Measurements from ENCODE around the gene JAKMIP3. TPM values are rescaled to one million over a fixed set of nuclear protein-coding genes. Genes with fewer than 3 reads are reported as not detected.

Gene JAKMIP3
- total RNA-seq, 1 experiment from 2014 or later = 0.42 TPM

DNA sequence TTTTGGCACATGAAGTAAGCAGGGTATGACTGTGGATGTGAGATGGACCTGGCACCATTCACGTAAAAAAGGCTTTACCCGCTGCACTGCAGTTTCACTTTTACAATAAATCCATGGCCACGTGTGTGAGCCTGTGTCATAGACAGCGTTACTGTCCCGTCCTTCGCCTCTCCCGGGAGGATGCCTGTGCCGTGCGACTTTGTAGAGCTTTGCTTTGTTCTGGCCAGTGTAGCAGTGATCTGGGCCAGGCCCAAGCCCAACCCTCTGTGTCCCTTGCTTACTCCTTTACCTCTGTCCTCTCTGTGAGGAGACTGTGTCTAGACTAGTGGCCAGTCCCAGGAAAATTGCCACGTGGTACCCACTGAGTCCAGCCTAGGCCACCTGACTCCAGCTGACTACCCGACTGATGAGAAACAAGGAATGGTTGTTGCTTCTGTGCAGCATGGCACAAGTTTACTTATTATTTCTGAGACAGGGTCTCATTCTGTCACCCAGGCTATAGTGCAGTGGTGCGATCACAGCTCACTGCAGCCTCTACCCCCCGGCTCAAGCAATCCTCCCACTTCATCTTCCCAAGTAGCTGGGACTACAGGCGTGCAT is 48.1 kb downstream of the JAKMIP3 start:
- no peak for DNase-seq
- no peaks in the 10 kb centered on the region for H3K36me3 ChIP-seq (replicated peaks; ENCODE audit: control insufficient read depth, insufficient read depth, low read length)
- H3K4me3 ChIP-seq (ENCODE audit: insufficient read depth, low read depth, low read length) = no peak overlapping the region
- no peaks in the 10 kb centered on the region for H3K27me3 ChIP-seq (ENCODE audit: control insufficient read depth, insufficient read depth, low read length)

GRCh38 chr10:132114953-132115520 is 49.3 kb downstream of the JAKMIP3 start:
- no peak for DNase-seq
- Histone ChIP-seq H3K4me3 (ENCODE audit: insufficient read depth, low read depth, low read length) (no peak overlapping the region), H3K36me3 (replicated peaks; ENCODE audit: control insufficient read depth, insufficient read depth, low read length) (no peaks in the 10 kb centered on the region), H3K27me3 (ENCODE audit: control insufficient read depth, insufficient read depth, low read length) (no peaks in the 10 kb centered on the region)

Other genes with a start within 250 kb of the JAKMIP3 start
- 44.8 and 47.4 TPM in 2 replicates for gene PPP2R2D, start 164.9 kb upstream of the JAKMIP3 start, total RNA-seq (2014; rRNA removed; shearing (Covaris generic))
- 129 and 219 TPM in 2 replicates for gene BNIP3, start 84.0 kb upstream of the JAKMIP3 start, total RNA-seq (2014; rRNA removed; shearing (Covaris generic))
- 7.6 and 9.1 TPM in 2 replicates for gene DPYSL4, start 121.0 kb downstream of the JAKMIP3 start, total RNA-seq (2014; rRNA removed; shearing (Covaris generic))
- 24.9 and 31.4 TPM in 2 replicates for gene STK32C, start 242.0 kb downstream of the JAKMIP3 start, total RNA-seq (2014; rRNA removed; shearing (Covaris generic))